Esophagus squamous epithelium (tissue), 5 donors: Measurements from ENCODE around the gene KLHL4. TPM values are rescaled to one million over a fixed set of nuclear protein-coding genes. Genes with fewer than 3 reads are reported as not detected.

Experiments used
- DNase-seq: peaks from one replicate; lab custom pipeline; 2025; lab: John Stamatoyannopoulos, UW
- H3K27ac ChIP-seq, 4 donors: fragments of 200-600 bp; sonication (generic); one replicate each; pipeline ENCODE4 v1.5.1; 2016 to 2019; ENCODE audit warnings: mild to moderate bottlenecking in 1 of 4
- H3K27me3 ChIP-seq, 4 donors: fragments of 200-600 bp; sonication (generic); 1 replicate in 3 of 4; 2 replicates in 1 of 4; pipeline versions ENCODE4 v1.5.1 to v1.6.0; 2017 to 2021; ENCODE audit warnings: antibody characterized with exemption in 1 of 4
- H3K36me3 ChIP-seq, 3 donors: fragments of 200-600 bp; sonication (generic); one replicate each; pipeline ENCODE4 v1.5.1; 2016 to 2019
- H3K4me1 ChIP-seq, 3 donors: fragments of 200-600 bp; sonication (generic); one replicate each; pipeline ENCODE4 v1.5.1; 2017 to 2019
- H3K4me3 ChIP-seq, 4 donors: fragments of 200-600 bp; sonication (generic); 1 replicate in 3 of 4; 2 replicates in 1 of 4; pipeline ENCODE4 v1.5.1; 2016 to 2019; ENCODE audit warnings: mild to moderate bottlenecking in 2 of 4, moderate library complexity in 1 of 4
- H3K9me3 ChIP-seq, 3 donors: fragments of 200-600 bp; sonication (generic); one replicate each; pipeline ENCODE4 v1.5.1; 2016 to 2019
- CTCF ChIP-seq, 6 experiments: fragments of 450-650 bp in 4 of 6; fragments of 200-600 bp in 2 of 6; sonication (generic) in 2 of 6; IDR thresholded peaks; one replicate each; pipeline ENCODE4 v1.5.1; 2016 to 2019; ENCODE audit warnings: antibody characterized with exemption in 6 of 6, mild to moderate bottlenecking in 4 of 6, moderate library complexity in 4 of 6
- POLR2A ChIP-seq, 4 donors: fragments of 450-650 bp; IDR thresholded peaks; one replicate each; pipeline ENCODE4 v1.6.1; 2017; ENCODE audit warnings: antibody characterized with exemption in 4 of 4, mild to moderate bottlenecking in 4 of 4, moderate library complexity in 3 of 4
- WGBS, 2 donors: methylation state at CpG; one replicate each; pipeline ENCODE4 v1.1.5; 2018; 5-methylcytosine and 5-hydroxymethylcytosine counted together
- intact Hi-C: fragments of 100-400 bp; cut with DNase I; formaldehyde crosslinking; loops from one replicate; pipeline ENCODE4 v1.15.0; 2022
- total RNA-seq, 4 donors: library from RNA; depleted of rRNA; stranded (reverse); fragments of >200 nt; gene quantifications; one replicate each; pipeline ENCODE4 v1.1.0, GENCODE V29; 2016
- donor health status: DM: yes; HTN: yes; CAD: no.

The KLHL4 gene
- total RNA-seq, 4 donors from 2014 or later, result 0.13 to 0.95 (median 0.46) TPM

DNA sequence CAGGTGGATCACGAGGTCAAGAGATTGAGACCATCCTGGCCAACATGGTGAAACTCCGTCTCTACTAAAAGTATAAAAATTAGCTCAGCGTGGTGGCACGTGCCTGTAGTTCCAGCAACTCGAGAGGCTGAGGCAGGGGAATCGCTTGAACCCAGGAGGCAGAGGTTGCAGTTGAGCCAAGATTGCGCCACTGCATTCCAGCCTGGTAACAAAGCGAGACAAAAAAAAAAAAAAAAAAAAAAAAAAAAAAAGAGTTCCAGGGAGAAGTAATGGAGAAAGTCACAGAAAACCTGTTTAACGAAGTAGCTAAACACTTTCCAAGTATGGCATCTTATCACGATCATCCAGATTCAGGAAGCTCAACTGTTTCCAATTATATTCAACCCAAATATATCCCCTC, 10.9 kb downstream of the KLHL4 start:
- H3K4me1 ChIP-seq, result no peaks in the 10 kb centered on the region
- H3K36me3 ChIP-seq, result no peaks in the 10 kb centered on the region
- H3K27me3 ChIP-seq, result peaks cover 0 to 2% (median 0%) of the 10 kb centered on the region in 4 donors
- no peaks in the 10 kb centered on the region for H3K9me3 ChIP-seq
- H3K27ac ChIP-seq, result no peak overlapping the region
- DNase-seq, result no peak
- no peak overlapping the region for H3K4me3 ChIP-seq
- TF ChIP-seq CTCF (IDR thresholded peaks at IDR 0.05) (no peak), POLR2A (IDR thresholded peaks at IDR 0.05) (no peak)
- 64 to 79% methylated on average over 10 of the region's 10 CpGs for WGBS, 2 donors
- intact Hi-C loops, result no loop called here

- Histone ChIP-seq H3K36me3 (no peaks in the 10 kb centered on the region), H3K4me1 (no peaks in the 10 kb centered on the region), H3K27ac (no peak overlapping the region), H3K9me3 (no peaks in the 10 kb centered on the region), H3K4me3 (no peak overlapping the region), H3K27me3 (no peaks in the 10 kb centered on the region)
- intact Hi-C loops, result no loop called here
- DNase-seq, result no peak
- WGBS, 2 donors, result 65 to 82% methylated on average over 1 of the region's 1 CpG
- TF ChIP-seq CTCF (IDR thresholded peaks at IDR 0.05), result no peak
- no peak for TF ChIP-seq POLR2A (IDR thresholded peaks at IDR 0.05)
These were observed 54.4 kb downstream of the KLHL4 start for GRCh38 chrX:87571964-87572363.

- Histone ChIP-seq H3K27ac (no peak overlapping the region), H3K9me3 (no peaks in the 10 kb centered on the region), H3K4me1 (no peaks in the 10 kb centered on the region), H3K36me3 (no peaks in the 10 kb centered on the region), H3K4me3 (no peak overlapping the region), H3K27me3 (no peaks in the 10 kb centered on the region)
- intact Hi-C loops, result no loop called here
- no peak for DNase-seq
- WGBS, 2 donors, result 58 to 63% methylated on average over 3 of the region's 3 CpGs
- TF ChIP-seq CTCF (IDR thresholded peaks at IDR 0.05), result no peak
These were observed 55.3 kb downstream of the KLHL4 start for GRCh38 chrX:87572901-87573300.

- no peaks in the 10 kb centered on the region for H3K36me3 ChIP-seq
These were observed 61.4 kb downstream of the KLHL4 start for GRCh38 chrX:87578978-87579377.

DNA sequence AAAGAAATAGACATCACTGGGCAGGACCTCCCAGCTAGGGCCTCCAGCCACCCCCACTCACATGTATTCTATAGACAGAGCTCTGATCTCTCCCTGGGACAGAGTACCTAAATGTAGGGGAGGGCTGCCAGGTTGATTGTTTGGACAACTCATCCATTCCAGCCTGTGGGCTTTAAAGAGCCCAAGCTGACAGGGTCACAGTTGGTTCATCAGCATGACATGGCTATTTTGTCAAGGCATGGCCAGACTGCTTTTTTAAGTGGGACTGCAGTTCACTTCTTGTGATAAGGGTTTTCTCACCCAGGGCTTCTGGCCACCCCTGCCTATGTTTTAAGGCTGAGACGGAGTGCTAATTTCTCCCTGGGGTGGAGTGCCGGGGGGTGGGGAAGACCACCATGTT, 63.3 kb downstream of the KLHL4 start:
- DNase-seq, result no peak
- Histone ChIP-seq H3K9me3 (no peaks in the 10 kb centered on the region), H3K4me3 (no peak overlapping the region), H3K27ac (no peak overlapping the region), H3K27me3 (no peaks in the 10 kb centered on the region), H3K4me1 (no peaks in the 10 kb centered on the region), H3K36me3 (no peaks in the 10 kb centered on the region)
- no CpG with 5 or more reads among the region's 2 CpGs for WGBS, 2 donors
- no peak for TF ChIP-seq CTCF (IDR thresholded peaks at IDR 0.05)
- no peak for TF ChIP-seq POLR2A (IDR thresholded peaks at IDR 0.05)
- intact Hi-C loops, result no loop called here

More at GRCh38 chrX:87578978-87579377, 61.4 kb downstream of the KLHL4 start:
- no peaks in the 10 kb centered on the region for H3K4me1 ChIP-seq
- WGBS, 2 donors, result 60 to 85% methylated on average over 1 of the region's 1 CpG
- no peak overlapping the region for H3K27ac ChIP-seq
- H3K27me3 ChIP-seq, result no peaks in the 10 kb centered on the region
- no peaks in the 10 kb centered on the region for H3K9me3 ChIP-seq
- intact Hi-C loops, result no loop called here
- no peak for DNase-seq
- H3K4me3 ChIP-seq, result no peak overlapping the region
- TF ChIP-seq CTCF (IDR thresholded peaks at IDR 0.05), result no peak
- TF ChIP-seq POLR2A (IDR thresholded peaks at IDR 0.05), result no peak
